ENCODE results near the gene TBX4. TPM values are rescaled to one million over a fixed set of nuclear protein-coding genes. Genes with fewer than 3 reads are reported as not detected.
A peak's percentile ranks its signal among the peaks of the same experiment; 100 is the strongest.

The TBX4 gene
- total and polyA plus RNA-seq, 2 of the 13 experiments (the other 11 are each of a cell fraction or from before 2014, with no cell fraction given): 0.11 to 1.1 TPM

GRCh38 chr17:61414141-61414935, 37.9 kb upstream of the TBX4 start (continued):
- TF ChIP-seq ZNF10 (CRISPR knock-in tag; IDR thresholded peaks at IDR 0.05; ENCODE audit: borderline replicate concordance, low read depth) (no peak), ZNF224 (CRISPR knock-in tag; IDR thresholded peaks at IDR 0.05) (no peak), ZNF776 (CRISPR knock-in tag; IDR thresholded peaks at IDR 0.05) (no peak), AGO2 (optimal IDR thresholded peaks at IDR 0.05; ENCODE audit: low read depth, low read length) (no peak), NFYB (CRISPR knock-in tag; IDR thresholded peaks at IDR 0.05) (0 out of 2 replicates have a peak, but pooled peaks have one; percentile 9), NAIF1 (CRISPR knock-in tag; IDR thresholded peaks at IDR 0.05; ENCODE audit: borderline replicate concordance) (no peak), MAFK (conservative IDR thresholded peaks at IDR 0.05 in 1 of 2, IDR thresholded peaks at IDR 0.05 in 1 of 2; ENCODE audit: low read length in 2 of 2) (no peak), THAP7 (CRISPR knock-in tag; IDR thresholded peaks at IDR 0.05) (no peak), REPIN1 (CRISPR knock-in tag; IDR thresholded peaks at IDR 0.05; ENCODE audit: borderline replicate concordance, low read depth) (no peak), ZBTB20 (CRISPR knock-in tag; IDR thresholded peaks at IDR 0.05; ENCODE audit: borderline replicate concordance, low read depth) (0 out of 2 replicates have a peak, but pooled peaks have one; percentile 14), ZNF124 (CRISPR knock-in tag; IDR thresholded peaks at IDR 0.05) (0 out of 2 replicates have a peak, but pooled peaks have one; percentile 49), ZGPAT (CRISPR knock-in tag; IDR thresholded peaks at IDR 0.05) (peak; percentile 33; the same call in 1 of the 2 replicates), ZNF275 (CRISPR knock-in tag; IDR thresholded peaks at IDR 0.05; ENCODE audit: borderline replicate concordance) (no peak), SP2 (CRISPR knock-in tag; IDR thresholded peaks at IDR 0.05) (no peak), RARG (CRISPR knock-in tag; IDR thresholded peaks at IDR 0.05; ENCODE audit: low read depth) (no peak), MIER2 (CRISPR knock-in tag; IDR thresholded peaks at IDR 0.05) (no peak), ZNF101 (CRISPR knock-in tag; IDR thresholded peaks at IDR 0.05; ENCODE audit: borderline replicate concordance, low read depth) (no peak), FOXK2 (IDR thresholded peaks at IDR 0.05) (no peak), ZNF549 (CRISPR knock-in tag; IDR thresholded peaks at IDR 0.05) (no peak), CSRNP2 (CRISPR knock-in tag; conservative IDR thresholded peaks at IDR 0.05; ENCODE audit: low read depth) (no peak), ZNF281 (CRISPR knock-in tag; IDR thresholded peaks at IDR 0.05; ENCODE audit: borderline replicate concordance) (peak; percentile 82)

Data from HepG2 (cell line).